Skeletal muscle tissue (tissue), 4 donors: ENCODE measurements around the gene PIK3R1. TPM values are rescaled to one million over a fixed set of nuclear protein-coding genes. Genes with fewer than 3 reads are reported as not detected.

Experiments used
- H3K27ac ChIP-seq: one replicate; pipeline ENCODE4 v1.7.0; 2013; ENCODE audit warnings: mild to moderate bottlenecking, low read depth, low read length, inconsistent platforms
- H3K27me3 ChIP-seq, 3 donors: one replicate each; pipeline ENCODE4 v1.7.0; 2013; ENCODE audit warnings: low read length in 3 of 3; ENCODE audit not compliant: control insufficient read depth in 3 of 3, insufficient read depth in 3 of 3
- H3K36me3 ChIP-seq, 3 donors: one replicate each; pipeline ENCODE4 v1.7.0; 2013; ENCODE audit warnings: low read length in 3 of 3; ENCODE audit not compliant: control insufficient read depth in 3 of 3, insufficient read depth in 3 of 3
- H3K4me1 ChIP-seq, 3 donors: one replicate each; pipeline ENCODE4 v1.7.0; 2013; ENCODE audit warnings: low read length in 3 of 3, mild to moderate bottlenecking in 3 of 3; ENCODE audit not compliant: control insufficient read depth in 3 of 3, insufficient read depth in 3 of 3
- H3K4me3 ChIP-seq, 3 donors: one replicate each; pipeline ENCODE4 v1.7.0; 2013; ENCODE audit warnings: low read length in 3 of 3
- H3K9ac ChIP-seq, 3 donors: one replicate each; pipeline ENCODE4 v1.7.0; 2013; ENCODE audit warnings: low read length in 3 of 3, mild to moderate bottlenecking in 3 of 3, moderate library complexity in 2 of 3, low read depth in 1 of 3
- H3K9me3 ChIP-seq, 3 donors: one replicate each; pipeline ENCODE4 v1.7.0; 2013; ENCODE audit warnings: low read length in 3 of 3; ENCODE audit not compliant: control insufficient read depth in 3 of 3
- total RNA-seq: library from RNA; depleted of rRNA; stranded (reverse); fragments of >200 nt; gene quantifications from one replicate; pipeline ENCODE4 v1.2.3, GENCODE V29; 2014
- donor health status: Osteomylitis.

The PIK3R1 gene
- total RNA-seq, 1 donor from 2014 or later: 33.4 TPM

DNA sequence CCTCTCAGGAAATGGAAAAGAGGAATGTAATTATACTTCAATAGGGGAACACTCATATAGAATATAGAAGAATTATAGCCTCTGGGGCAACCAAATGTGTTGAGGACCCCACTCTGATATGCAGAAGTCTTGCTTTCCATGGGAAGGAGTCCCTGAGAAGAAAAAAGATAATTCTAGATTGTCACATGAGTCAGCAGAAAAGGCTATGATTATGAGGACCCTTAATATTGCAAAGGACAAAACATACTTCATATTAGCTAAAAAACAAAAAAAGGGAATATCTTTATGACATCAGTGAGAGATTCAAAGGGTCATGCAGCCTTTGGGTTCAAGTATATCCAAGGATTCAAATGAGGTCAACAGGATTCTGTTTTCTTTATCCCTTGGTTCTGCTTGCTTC is 119.5 kb downstream of the PIK3R1 start:
- no peak overlapping the region for H3K27ac ChIP-seq
- H3K4me1 ChIP-seq: no peaks in the 10 kb centered on the region
- H3K4me3 ChIP-seq: no peak overlapping the region
- H3K9me3 ChIP-seq: no peaks in the 10 kb centered on the region
- no peaks in the 10 kb centered on the region for H3K36me3 ChIP-seq
- no peaks in the 10 kb centered on the region for H3K27me3 ChIP-seq
- H3K9ac ChIP-seq: no peak overlapping the region

DNA sequence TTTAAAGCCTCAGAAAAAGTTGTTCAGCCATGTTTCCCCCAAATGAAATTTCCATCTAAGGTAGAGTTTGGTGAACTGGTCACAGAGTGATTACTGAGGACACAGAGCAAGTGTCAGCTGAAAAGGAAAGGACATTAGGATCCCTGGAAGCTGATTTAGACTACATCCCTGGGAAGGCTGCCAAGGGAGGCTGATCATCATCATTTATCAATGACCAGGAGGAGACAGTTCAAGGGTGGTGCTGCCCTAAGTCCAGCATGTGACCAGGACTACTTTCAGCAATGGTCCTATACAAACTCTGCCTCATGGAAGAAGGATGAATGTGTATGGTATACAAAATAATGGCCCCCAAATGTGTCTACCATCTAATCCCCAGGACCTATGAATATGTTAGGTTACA is 120.6 kb downstream of the PIK3R1 start:
- Histone ChIP-seq H3K4me3 (no peak overlapping the region), H3K9ac (no peak overlapping the region), H3K27me3 (no peaks in the 10 kb centered on the region), H3K36me3 (no peaks in the 10 kb centered on the region), H3K4me1 (no peaks in the 10 kb centered on the region), H3K27ac (no peak overlapping the region), H3K9me3 (no peaks in the 10 kb centered on the region)

DNA sequence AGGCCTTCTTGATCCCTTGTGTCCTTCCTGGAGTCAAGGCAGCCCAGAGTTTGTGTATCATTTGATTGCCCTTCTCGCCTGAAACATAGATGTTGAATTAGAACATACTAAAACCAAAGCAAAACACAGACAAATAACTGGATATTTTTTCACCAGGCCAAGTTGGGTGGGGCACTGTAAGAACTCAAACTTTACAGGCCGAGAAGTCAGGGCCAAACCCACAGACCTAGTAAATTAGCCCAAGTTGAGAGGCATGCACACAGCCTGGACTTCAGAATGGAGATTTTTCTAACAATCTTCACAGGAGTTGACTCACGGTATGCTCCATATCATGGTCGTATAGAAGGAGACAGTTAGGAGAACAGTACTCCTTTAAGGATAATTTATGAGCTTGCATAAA is 121.7 kb downstream of the PIK3R1 start:
- Histone ChIP-seq H3K27me3 (no peaks in the 10 kb centered on the region), H3K4me1 (no peaks in the 10 kb centered on the region), H3K4me3 (no peak overlapping the region), H3K36me3 (no peaks in the 10 kb centered on the region), H3K27ac (no peak overlapping the region), H3K9me3 (no peaks in the 10 kb centered on the region), H3K9ac (no peak overlapping the region)

DNA sequence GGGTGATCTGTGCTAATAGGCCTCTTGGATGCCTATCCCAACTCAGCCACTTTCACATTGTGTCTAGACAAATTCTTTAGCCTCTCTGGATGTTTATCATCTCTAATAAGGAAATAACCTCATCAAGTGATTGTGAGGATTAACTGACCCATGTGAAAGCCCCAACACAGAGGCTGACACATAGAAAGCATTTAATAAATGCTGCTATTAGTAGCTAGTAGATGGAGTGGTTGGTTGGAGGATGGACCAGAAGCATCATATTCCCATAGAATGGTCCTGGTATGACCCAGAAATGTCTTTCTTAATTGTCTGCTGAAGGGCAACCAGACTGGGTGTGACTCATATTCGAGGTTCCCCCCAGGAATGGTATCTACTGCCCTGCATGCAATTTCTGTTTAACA is 124.4 kb downstream of the PIK3R1 start:
- Histone ChIP-seq H3K9ac (no peak overlapping the region), H3K27me3 (no peaks in the 10 kb centered on the region), H3K9me3 (no peaks in the 10 kb centered on the region), H3K36me3 (no peaks in the 10 kb centered on the region), H3K4me3 (no peak overlapping the region), H3K4me1 (peaks cover 0 to 14% (median 11%) of the 10 kb centered on the region in 3 donors), H3K27ac (no peak overlapping the region)

DNA sequence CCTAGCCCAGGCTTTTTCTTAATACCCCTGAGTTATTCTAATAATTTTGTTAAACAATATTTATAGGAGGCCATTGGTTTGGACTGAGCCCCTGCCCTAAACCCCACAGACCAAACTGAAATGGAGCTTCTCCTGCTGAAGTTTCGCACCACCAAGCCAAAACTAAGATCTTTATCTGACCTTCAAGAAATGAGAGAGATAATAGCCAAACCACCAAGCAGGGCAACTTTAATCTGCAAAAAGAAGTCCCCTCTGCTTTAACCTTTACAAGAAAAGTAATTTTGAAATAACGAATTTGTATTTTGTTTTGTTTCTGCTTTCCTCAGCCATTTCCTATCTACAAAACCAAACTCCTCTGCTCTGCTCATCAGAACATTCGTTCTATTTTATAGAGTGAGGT is 125.5 kb downstream of the PIK3R1 start:
- H3K27me3 ChIP-seq: no peaks in the 10 kb centered on the region
- no peak overlapping the region for H3K27ac ChIP-seq
- no peak overlapping the region for H3K9ac ChIP-seq
- H3K36me3 ChIP-seq: no peaks in the 10 kb centered on the region
- peaks cover 0 to 14% (median 11%) of the 10 kb centered on the region in 3 donors for H3K4me1 ChIP-seq
- H3K4me3 ChIP-seq: no peak overlapping the region
- no peaks in the 10 kb centered on the region for H3K9me3 ChIP-seq

DNA sequence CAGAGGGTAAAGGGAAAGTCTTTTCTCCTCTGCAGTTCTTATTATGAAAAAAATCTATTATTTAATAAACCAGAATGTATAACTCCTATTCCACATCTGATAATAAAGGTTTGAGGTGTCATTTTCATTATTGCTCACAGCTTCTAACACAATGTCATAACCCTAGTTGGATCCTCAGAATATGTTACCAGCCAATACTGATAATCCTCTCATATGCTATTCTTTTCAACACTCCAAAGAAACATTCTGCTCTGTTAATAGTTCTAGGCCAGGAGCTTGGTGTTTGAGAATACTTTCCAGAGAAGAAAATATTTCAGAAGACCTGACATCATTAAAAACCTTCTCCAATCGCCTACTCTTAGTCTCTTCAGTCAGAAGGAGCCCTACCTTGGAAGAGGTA is 127.1 kb downstream of the PIK3R1 start:
- H3K4me3 ChIP-seq: no peak overlapping the region
- no peaks in the 10 kb centered on the region for H3K9me3 ChIP-seq
- H3K36me3 ChIP-seq: no peaks in the 10 kb centered on the region
- H3K27ac ChIP-seq: no peak overlapping the region
- H3K27me3 ChIP-seq: no peaks in the 10 kb centered on the region
- no peak overlapping the region for H3K9ac ChIP-seq
- H3K4me1 ChIP-seq: peaks cover 0 to 14% (median 11%) of the 10 kb centered on the region in 3 donors

DNA sequence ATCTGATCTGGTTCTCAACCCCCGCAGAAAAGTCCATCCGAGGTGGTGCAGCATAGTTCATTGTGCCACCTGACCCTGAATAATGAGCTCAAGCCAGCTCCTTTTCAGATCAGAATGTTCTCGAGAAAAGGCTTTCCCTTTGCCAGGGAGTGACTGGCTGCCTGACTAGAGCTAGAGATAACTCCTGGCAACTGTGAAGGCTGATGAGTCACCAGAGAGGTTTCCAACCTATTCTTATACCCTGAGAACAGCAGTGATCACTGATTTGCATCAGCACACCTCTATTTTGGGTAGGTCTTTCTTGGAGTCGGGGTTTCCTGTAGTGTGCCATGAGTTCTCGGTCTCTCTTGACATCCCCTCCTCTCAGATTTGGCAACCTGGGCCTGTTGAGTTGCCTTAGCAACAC is 127.9 kb downstream of the PIK3R1 start:
- H3K4me1 ChIP-seq: peaks cover 0 to 14% (median 11%) of the 10 kb centered on the region in 3 donors
- no peaks in the 10 kb centered on the region for H3K9me3 ChIP-seq
- no peaks in the 10 kb centered on the region for H3K36me3 ChIP-seq
- H3K27ac ChIP-seq: no peak overlapping the region
- no peak overlapping the region for H3K9ac ChIP-seq
- no peak overlapping the region for H3K4me3 ChIP-seq
- H3K27me3 ChIP-seq: no peaks in the 10 kb centered on the region

DNA sequence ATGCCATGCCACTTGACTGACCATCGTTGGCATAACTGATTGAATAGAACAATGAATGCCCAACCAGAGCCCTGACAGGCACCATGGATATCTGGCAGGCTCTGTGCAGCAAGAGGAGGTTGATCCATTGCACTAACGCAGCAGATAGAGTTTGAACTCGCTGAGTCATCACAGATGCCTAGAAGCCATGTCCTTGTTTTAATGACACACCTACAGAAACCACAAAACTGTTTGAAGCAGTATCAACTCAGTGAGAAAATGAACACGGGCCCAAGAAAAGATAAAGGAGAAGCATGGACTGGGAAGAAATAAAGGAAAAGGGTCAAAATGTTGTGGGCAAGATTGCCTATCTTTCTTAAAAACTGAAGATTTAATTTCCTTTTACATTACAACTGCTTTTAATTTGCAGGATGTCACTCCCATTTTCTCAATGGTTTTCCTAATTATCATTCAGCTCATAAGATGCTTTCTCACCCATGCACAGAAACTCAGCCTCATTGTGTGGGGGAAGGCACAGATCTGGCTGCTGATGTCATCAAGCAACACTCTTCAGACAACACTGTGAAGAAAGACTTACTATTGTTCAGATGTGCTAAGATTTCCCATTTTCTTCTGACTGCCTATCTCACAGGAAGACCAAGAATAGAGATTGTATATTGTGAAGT is 129.0 kb downstream of the PIK3R1 start:
- no peaks in the 10 kb centered on the region for H3K36me3 ChIP-seq
- no peak overlapping the region for H3K4me3 ChIP-seq
- H3K4me1 ChIP-seq: peaks cover 0 to 21% (median 17%) of the 10 kb centered on the region in 3 donors
- H3K27ac ChIP-seq: no peak overlapping the region
- no peaks in the 10 kb centered on the region for H3K9me3 ChIP-seq
- H3K9ac ChIP-seq: no peak overlapping the region
- no peaks in the 10 kb centered on the region for H3K27me3 ChIP-seq

DNA sequence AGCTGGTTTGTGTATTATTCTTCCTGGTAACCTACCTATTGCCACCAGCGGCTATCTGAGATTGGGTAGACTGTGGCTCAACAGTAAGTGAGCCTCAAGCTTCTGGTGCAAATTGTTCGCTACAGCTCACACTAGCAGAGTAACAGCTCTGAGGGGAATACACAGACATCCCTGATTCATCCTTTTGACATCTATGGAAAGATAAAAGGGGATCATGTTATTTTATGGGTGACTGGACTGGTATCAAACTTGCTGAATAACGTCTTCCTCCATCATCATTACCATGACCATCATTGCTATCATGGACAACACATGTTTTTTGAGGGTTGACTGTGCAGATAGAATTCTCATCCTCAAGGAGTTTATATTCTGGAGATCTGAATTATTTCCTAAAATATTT is 129.6 kb downstream of the PIK3R1 start:
- Histone ChIP-seq H3K4me1 (peaks cover 0 to 21% (median 17%) of the 10 kb centered on the region in 3 donors), H3K9ac (no peak overlapping the region), H3K27ac (no peak overlapping the region), H3K4me3 (no peak overlapping the region), H3K36me3 (no peaks in the 10 kb centered on the region), H3K9me3 (no peaks in the 10 kb centered on the region), H3K27me3 (no peaks in the 10 kb centered on the region)

DNA sequence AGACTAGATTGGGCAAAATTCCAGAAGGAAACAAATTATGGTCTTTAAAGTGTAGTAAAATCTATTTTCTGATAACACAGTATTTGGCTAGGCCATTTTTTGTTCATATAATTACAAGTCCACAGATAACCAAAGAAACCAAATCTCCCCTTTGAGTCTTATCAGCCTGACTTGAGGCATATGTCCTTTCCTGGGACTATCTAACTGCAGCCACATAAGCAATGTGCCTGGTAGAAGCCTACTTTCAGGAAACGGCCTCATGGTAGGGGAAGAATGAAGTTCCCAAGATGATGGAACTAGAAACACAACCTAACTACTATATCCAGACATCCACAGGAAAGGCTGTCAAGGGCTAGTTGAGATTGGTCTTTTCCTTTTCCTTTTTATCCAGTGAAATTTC is 130.0 kb downstream of the PIK3R1 start:
- Histone ChIP-seq H3K27me3 (no peaks in the 10 kb centered on the region), H3K4me3 (no peak overlapping the region), H3K27ac (no peak overlapping the region), H3K9me3 (no peaks in the 10 kb centered on the region), H3K4me1 (peaks cover 0 to 21% (median 17%) of the 10 kb centered on the region in 3 donors), H3K36me3 (no peaks in the 10 kb centered on the region), H3K9ac (no peak overlapping the region)
